ENCODE measurements around the gene SLC22A23. TPM values are rescaled to one million over a fixed set of nuclear protein-coding genes. Genes with fewer than 3 reads are reported as not detected.

The SLC22A23 gene
- total RNA-seq, 4 donors from 2014 or later: 16.6 to 21.8 (median 17.6) TPM

DNA sequence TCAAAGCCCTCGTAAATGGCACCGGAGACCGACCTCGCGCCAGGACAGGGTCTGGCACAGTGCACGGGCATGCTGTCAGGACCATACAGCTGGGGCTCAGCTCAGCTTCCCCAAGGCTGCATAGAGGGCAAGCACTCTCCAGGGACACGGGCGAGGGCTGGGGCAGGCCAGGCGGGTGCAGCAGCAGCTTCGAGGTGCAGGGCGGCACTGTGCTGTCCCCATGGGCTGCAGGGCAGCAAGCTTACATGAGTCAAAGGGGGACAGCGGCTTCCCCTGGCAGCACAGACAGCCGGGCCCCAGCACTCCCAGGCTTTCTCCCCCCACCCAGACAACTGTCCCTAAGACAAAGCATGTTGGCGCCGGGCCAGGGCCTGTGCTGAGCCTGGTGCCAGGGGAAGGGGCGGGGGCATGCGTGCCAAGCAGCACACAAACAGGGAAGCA, 172.4 kb downstream of the SLC22A23 start:
- Histone ChIP-seq H3K4me3 (replicated peaks in 1 of 3) (no peak overlapping the region), H3K9me3 (no peaks in the 10 kb centered on the region), H3K27ac (no peak overlapping the region), H3K4me1 (peaks cover 0 to 6% of the 10 kb centered on the region in 2 donors), H3K27me3 (no peaks in the 10 kb centered on the region), H3K36me3 (no peaks in the 10 kb centered on the region)
- intact Hi-C loops (cut with DNase I): no loop called here
- no peak for TF ChIP-seq POLR2A (IDR thresholded peaks at IDR 0.05)
- TF ChIP-seq CTCF (IDR thresholded peaks at IDR 0.05): no peak
- DNase-seq: no peak
- 81 to 93% methylated on average over 9 of the region's 17 CpGs for WGBS, 2 donors

- no peak for DNase-seq
- Histone ChIP-seq H3K36me3 (no peaks in the 10 kb centered on the region), H3K27ac (no peak overlapping the region), H3K4me3 (replicated peaks in 1 of 3) (no peak overlapping the region), H3K9me3 (no peaks in the 10 kb centered on the region), H3K27me3 (no peaks in the 10 kb centered on the region), H3K4me1 (peaks cover 0 to 6% of the 10 kb centered on the region in 2 donors)
- intact Hi-C loops (cut with DNase I): no loop called here
- TF ChIP-seq POLR2A (IDR thresholded peaks at IDR 0.05): no peak
- WGBS, 2 donors: 92 to 96% methylated on average over 20 to 23 of the region's 23 CpGs
Observed at GRCh38 chr6:3283641-3284435, 173.0 kb downstream of the SLC22A23 start.

- DNase-seq: no peak
- Histone ChIP-seq H3K4me3 (replicated peaks in 1 of 3) (no peak overlapping the region), H3K27ac (no peak overlapping the region), H3K9me3 (no peaks in the 10 kb centered on the region), H3K4me1 (peaks cover 0 to 6% of the 10 kb centered on the region in 2 donors), H3K27me3 (no peaks in the 10 kb centered on the region), H3K36me3 (no peaks in the 10 kb centered on the region)
- WGBS, 2 donors: 94 to 99% methylated on average over 10 of the region's 10 CpGs
- no peak for TF ChIP-seq POLR2A (IDR thresholded peaks at IDR 0.05)
- no peak for TF ChIP-seq CTCF (IDR thresholded peaks at IDR 0.05)
- intact Hi-C loops (cut with DNase I): no loop called here
Observed at GRCh38 chr6:3283241-3283640, 173.6 kb downstream of the SLC22A23 start.

- no peaks in the 10 kb centered on the region for H3K36me3 ChIP-seq
- no peak overlapping the region for H3K27ac ChIP-seq
- H3K4me1 ChIP-seq: peaks cover 0 to 6% of the 10 kb centered on the region in 2 donors
- no peak for TF ChIP-seq POLR2A (IDR thresholded peaks at IDR 0.05)
- TF ChIP-seq CTCF (IDR thresholded peaks at IDR 0.05): no peak
- no peaks in the 10 kb centered on the region for H3K9me3 ChIP-seq
- intact Hi-C loops (cut with DNase I): no loop called here
- no peak overlapping the region for H3K4me3 ChIP-seq (replicated peaks in 1 of 3)
- H3K27me3 ChIP-seq: no peaks in the 10 kb centered on the region
- no peak for DNase-seq
- WGBS, 2 donors: 86 to 93% methylated on average over 18 to 20 of the region's 20 CpGs
Observed at GRCh38 chr6:3282476-3283236, 174.2 kb downstream of the SLC22A23 start.

DNA sequence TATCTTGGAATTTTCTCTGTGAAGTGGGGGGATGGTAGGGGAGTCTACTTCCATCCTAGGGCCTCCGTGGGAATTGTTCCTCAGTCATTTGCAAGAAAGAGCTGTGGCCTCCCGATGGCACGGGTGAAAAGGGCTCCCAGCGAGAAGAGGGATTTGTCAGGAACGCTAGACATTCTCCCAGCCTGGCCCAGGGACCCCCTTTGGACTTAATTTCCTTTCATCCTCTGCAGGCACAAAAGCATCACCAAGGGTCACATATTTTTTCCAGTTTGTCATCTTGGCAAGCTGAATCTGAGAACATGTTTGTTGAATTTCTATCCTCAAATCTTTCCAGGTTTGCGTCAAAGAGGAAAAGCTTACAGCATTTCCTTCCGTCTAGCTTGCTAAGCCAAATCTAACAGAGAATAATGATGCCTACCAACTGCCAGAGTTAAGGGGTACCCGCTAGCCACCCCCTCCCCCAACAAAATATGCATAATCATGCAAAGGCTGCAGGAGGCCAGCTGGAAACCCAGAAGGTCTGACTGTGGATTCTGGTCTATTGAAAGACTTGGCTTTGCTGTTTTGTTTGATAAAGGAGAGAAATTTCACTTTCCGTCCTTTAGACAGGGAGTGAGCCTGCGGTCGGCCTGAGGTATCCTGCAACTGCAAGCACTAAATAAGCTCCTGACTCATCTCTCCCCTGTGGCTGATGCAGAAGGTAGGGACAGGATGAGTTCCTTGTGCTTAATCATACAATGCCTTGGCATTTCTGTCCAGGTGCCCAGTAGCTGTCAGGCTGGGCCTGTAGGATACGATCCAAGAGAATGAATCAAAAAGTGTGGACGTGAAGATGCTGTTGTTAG, 175.0 kb downstream of the SLC22A23 start:
- DNase-seq: no peak
- 71 to 72% methylated on average over 13 of the region's 13 CpGs for WGBS, 2 donors
- intact Hi-C loops (cut with DNase I): no loop called here
- no peak overlapping the region for H3K4me3 ChIP-seq (replicated peaks in 1 of 3)
- H3K36me3 ChIP-seq: no peaks in the 10 kb centered on the region
- H3K27me3 ChIP-seq: no peaks in the 10 kb centered on the region
- H3K4me1 ChIP-seq: peaks cover 0 to 6% of the 10 kb centered on the region in 2 donors
- H3K9me3 ChIP-seq: no peaks in the 10 kb centered on the region
- H3K27ac ChIP-seq: peak overlapping the region in 2 of 3 donors; percentile 15 to 41
- TF ChIP-seq POLR2A (IDR thresholded peaks at IDR 0.05) (no peak), CTCF (IDR thresholded peaks at IDR 0.05) (no peak)
